Naive thymus-derived CD4-positive, alpha-beta T cell (primary cell): Measurements from ENCODE around the gene CENPP. TPM values are rescaled to one million over a fixed set of nuclear protein-coding genes. Genes with fewer than 3 reads are reported as not detected.

ENCODE experiments used
- ATAC-seq: fragments of 150-1000 bp; cut with Tn5 transposase; 2 replicates; pipeline ENCODE4 v1.10.0; 2021; ENCODE audit warnings: mild to moderate bottlenecking, moderate library complexity
- CTCF ChIA-PET: fragments of 350-600 bp; sonication (Branson Sonifier 250); formaldehyde crosslinking; loops from one replicate; lab custom pipeline; 2021; ENCODE audit warnings: antibody characterized with exemption; lab: Charles Lee
- POLR2A ChIA-PET: fragments of 350-600 bp; sonication (Branson Sonifier 250); formaldehyde crosslinking; loops from one replicate; lab custom pipeline; 2021; ENCODE audit warnings: antibody characterized with exemption, inconsistent platforms; lab: Charles Lee
- DNase-seq, 9 donors: peaks; one replicate each; pipeline versions ENCODE4 v3.0.0 to v3.0.0-alpha.2; 2020 to 2022; ENCODE audit warnings: mixed read lengths in 1 of 9
- H3K27ac ChIP-seq: one replicate; pipeline ENCODE4 v1.7.0; 2013; ENCODE audit warnings: mild to moderate bottlenecking, low read depth, low read length, moderate library complexity
- H3K27me3 ChIP-seq, 2 donors: one replicate each; pipeline ENCODE4 v1.7.0; 2013; ENCODE audit warnings: low read length in 2 of 2, mild to moderate bottlenecking in 2 of 2, moderate library complexity in 2 of 2; ENCODE audit not compliant: control insufficient read depth in 2 of 2, insufficient read depth in 2 of 2
- H3K36me3 ChIP-seq, 3 experiments: 1 replicate in 2 of 3; 2 replicates in 1 of 3; pipeline ENCODE4 v1.7.0; 2013; ENCODE audit warnings: low read length in 3 of 3, mild to moderate bottlenecking in 3 of 3, moderate library complexity in 1 of 3; ENCODE audit not compliant: insufficient read depth in 3 of 3, control insufficient read depth in 2 of 3
- H3K4me1 ChIP-seq, 2 donors: one replicate each; pipeline ENCODE4 v1.7.0; 2013; ENCODE audit warnings: low read length in 2 of 2, mild to moderate bottlenecking in 2 of 2, moderate library complexity in 1 of 2; ENCODE audit not compliant: control insufficient read depth in 2 of 2, insufficient read depth in 2 of 2
- H3K4me3 ChIP-seq: 2 replicates; pipeline ENCODE4 v1.7.0; 2013; ENCODE audit warnings: mild to moderate bottlenecking, low read length
- H3K9me3 ChIP-seq, 3 experiments: 1 replicate in 2 of 3; 2 replicates in 1 of 3; pipeline ENCODE4 v1.7.0; 2013; ENCODE audit warnings: low read length in 3 of 3; ENCODE audit not compliant: control insufficient read depth in 2 of 3
- H3K27ac Mint-ChIP-seq, 9 donors: one replicate each; pipeline ENCODE4 v1.8.0; 2020 to 2022; ENCODE audit warnings: mixed read lengths in 9 of 9, mild to moderate bottlenecking in 8 of 9, moderate library complexity in 5 of 9, inconsistent platforms in 2 of 9
- H3K27me3 Mint-ChIP-seq, 5 donors: one replicate each; pipeline ENCODE4 v1.8.0; 2021 to 2022; ENCODE audit warnings: mixed read lengths in 5 of 5, mild to moderate bottlenecking in 1 of 5
- H3K36me3 Mint-ChIP-seq, 5 donors: one replicate each; pipeline ENCODE4 v1.8.0; 2020 to 2022; ENCODE audit warnings: mixed read lengths in 5 of 5, mild to moderate bottlenecking in 3 of 5, inconsistent platforms in 1 of 5
- H3K4me1 Mint-ChIP-seq, 7 donors: one replicate each; pipeline ENCODE4 v1.8.0; 2020 to 2022; ENCODE audit warnings: mixed read lengths in 7 of 7, mild to moderate bottlenecking in 3 of 7, inconsistent platforms in 1 of 7
- H3K4me3 Mint-ChIP-seq, 10 donors: one replicate each; pipeline ENCODE4 v1.8.0; 2020 to 2022; ENCODE audit warnings: mild to moderate bottlenecking in 10 of 10, mixed read lengths in 10 of 10, moderate library complexity in 6 of 10, inconsistent platforms in 2 of 10
- H3K9me3 Mint-ChIP-seq, 11 donors: one replicate each; pipeline ENCODE4 v1.8.0; 2020 to 2022; ENCODE audit warnings: mixed read lengths in 11 of 11, mild to moderate bottlenecking in 4 of 11, inconsistent platforms in 1 of 11, moderate library complexity in 1 of 11
- intact Hi-C, 2 donors: fragments of 100-400 bp; cut with micrococcal nuclease; formaldehyde crosslinking; loops; one replicate each; pipeline ENCODE4 v1.15.1; 2023
- polyA plus RNA-seq, 2 donors: library from polyadenylated mRNA; unstranded; fragments of 300-500 nt; fragmentation: Illumina TruSeq; gene quantifications; one replicate each; pipeline ENCODE4 v1.2.3, GENCODE V29; 2021
- total RNA-seq, 6 experiments: library from RNA in 5 of 6; stranded (reverse) in 5 of 6; gene quantifications; 1 replicate in 5 of 6; 2 replicates in 1 of 6; pipeline ENCODE4 v1.2.3 and lab custom pipeline; 2021 to 2026

Gene CENPP
- total and polyA plus RNA-seq, 7 experiments from 2014 or later: 1.2 to 24.3 (median 3.8) TPM

GRCh38 chr9:92483627-92484545, 158.1 kb downstream of the CENPP start:
- H3K27ac ChIP-seq: no peak overlapping the region
- no peaks in the 10 kb centered on the region for H3K27me3 Mint-ChIP-seq
- H3K27ac Mint-ChIP-seq: no peak overlapping the region
- H3K4me1 ChIP-seq: no peaks in the 10 kb centered on the region
- peaks cover 0 to 3% (median 0%) of the 10 kb centered on the region in 11 donors for H3K9me3 Mint-ChIP-seq
- no peak for DNase-seq
- intact Hi-C loops: no loop called here
- no peak overlapping the region for H3K4me3 Mint-ChIP-seq
- POLR2A ChIA-PET: no interaction called here
- peaks cover 0 to 5% (median 0%) of the 10 kb centered on the region in 7 donors for H3K4me1 Mint-ChIP-seq
- H3K36me3 Mint-ChIP-seq: peaks cover 0 to 2% (median 0%) of the 10 kb centered on the region in 5 donors
- no peak for ATAC-seq
- H3K4me3 ChIP-seq: no peak overlapping the region
- no peaks in the 10 kb centered on the region for H3K36me3 ChIP-seq
- no peaks in the 10 kb centered on the region for H3K9me3 ChIP-seq
- CTCF ChIA-PET: no interaction called here
- H3K27me3 ChIP-seq: no peaks in the 10 kb centered on the region

- Histone ChIP-seq H3K27ac (no peak overlapping the region), H3K9me3 (no peaks in the 10 kb centered on the region), H3K36me3 (no peaks in the 10 kb centered on the region), H3K4me1 (no peaks in the 10 kb centered on the region), H3K4me3 (no peak overlapping the region), H3K27me3 (no peaks in the 10 kb centered on the region)
- Mint-ChIP-seq H3K4me3 (no peak overlapping the region), H3K27me3 (no peaks in the 10 kb centered on the region), H3K36me3 (peaks cover 0 to 2% (median 0%) of the 10 kb centered on the region in 5 donors), H3K9me3 (peaks cover 0 to 3% (median 0%) of the 10 kb centered on the region in 11 donors), H3K27ac (no peak overlapping the region), H3K4me1 (peaks cover 0 to 5% (median 0%) of the 10 kb centered on the region in 7 donors)
- intact Hi-C loops: no loop called here
- ATAC-seq (no peak), DNase-seq (no peak)
- POLR2A ChIA-PET: no interaction called here
- CTCF ChIA-PET: no interaction called here
These were observed 158.8 kb downstream of the CENPP start for GRCh38 chr9:92484563-92484962.

GRCh38 chr9:92486371-92486770, 160.6 kb downstream of the CENPP start:
- Histone ChIP-seq H3K36me3 (no peaks in the 10 kb centered on the region), H3K27me3 (no peaks in the 10 kb centered on the region), H3K4me3 (no peak overlapping the region), H3K9me3 (no peaks in the 10 kb centered on the region), H3K4me1 (no peaks in the 10 kb centered on the region), H3K27ac (no peak overlapping the region)
- Mint-ChIP-seq H3K4me3 (no peak overlapping the region), H3K9me3 (peaks cover 0 to 3% (median 0%) of the 10 kb centered on the region in 11 donors), H3K27ac (no peak overlapping the region), H3K36me3 (peaks cover 0 to 2% (median 0%) of the 10 kb centered on the region in 5 donors), H3K27me3 (no peaks in the 10 kb centered on the region), H3K4me1 (peaks cover 0 to 3% (median 0%) of the 10 kb centered on the region in 7 donors)
- DNase-seq (no peak), ATAC-seq (no peak)
- CTCF ChIA-PET: no interaction called here
- intact Hi-C loops: no loop called here
- POLR2A ChIA-PET: no interaction called here

GRCh38 chr9:92488681-92489550, 163.2 kb downstream of the CENPP start:
- H3K4me3 Mint-ChIP-seq: no peak overlapping the region

GRCh38 chr9:92492781-92493401, 167.1 kb downstream of the CENPP start:
- H3K36me3 ChIP-seq: no peaks in the 10 kb centered on the region
- peaks cover 0 to 1% (median 0%) of the 10 kb centered on the region in 5 donors for H3K36me3 Mint-ChIP-seq
- DNase-seq (no peak), ATAC-seq (no peak)
- H3K27ac Mint-ChIP-seq: no peak overlapping the region
- no peak overlapping the region for H3K27ac ChIP-seq
- intact Hi-C loops: no loop called here
- no peaks in the 10 kb centered on the region for H3K9me3 Mint-ChIP-seq
- no peaks in the 10 kb centered on the region for H3K4me1 ChIP-seq
- ChIA-PET CTCF (no interaction called here), POLR2A (no interaction called here)
- H3K4me1 Mint-ChIP-seq: peaks cover 0 to 6% (median 0%) of the 10 kb centered on the region in 7 donors
- no peaks in the 10 kb centered on the region for H3K27me3 Mint-ChIP-seq
- H3K27me3 ChIP-seq: no peaks in the 10 kb centered on the region
- no peaks in the 10 kb centered on the region for H3K9me3 ChIP-seq
- H3K4me3 Mint-ChIP-seq: no peak overlapping the region
- H3K4me3 ChIP-seq: no peak overlapping the region

More at GRCh38 chr9:92488681-92489550, 163.2 kb downstream of the CENPP start:
- H3K36me3 Mint-ChIP-seq: peaks cover 0 to 2% (median 0%) of the 10 kb centered on the region in 5 donors
- no peaks in the 10 kb centered on the region for H3K9me3 ChIP-seq
- no peak for ATAC-seq
- intact Hi-C loops: no loop called here
- H3K36me3 ChIP-seq: no peaks in the 10 kb centered on the region
- ChIA-PET CTCF (no interaction called here), POLR2A (no interaction called here)
- H3K4me3 ChIP-seq: no peak overlapping the region
- peaks cover 0 to 3% (median 0%) of the 10 kb centered on the region in 11 donors for H3K9me3 Mint-ChIP-seq
- DNase-seq: no peak
- no peak overlapping the region for H3K27ac Mint-ChIP-seq
- H3K27me3 ChIP-seq: no peaks in the 10 kb centered on the region
- no peaks in the 10 kb centered on the region for H3K4me1 ChIP-seq
- peaks cover 0 to 4% (median 0%) of the 10 kb centered on the region in 7 donors for H3K4me1 Mint-ChIP-seq
- H3K27ac ChIP-seq: no peak overlapping the region
- H3K27me3 Mint-ChIP-seq: no peaks in the 10 kb centered on the region

- no peaks in the 10 kb centered on the region for H3K36me3 ChIP-seq
- Mint-ChIP-seq H3K4me1 (peaks cover 0 to 6% (median 0%) of the 10 kb centered on the region in 7 donors), H3K4me3 (no peak overlapping the region), H3K9me3 (no peaks in the 10 kb centered on the region), H3K27ac (no peak overlapping the region), H3K36me3 (peaks cover 0 to 1% (median 0%) of the 10 kb centered on the region in 5 donors), H3K27me3 (no peaks in the 10 kb centered on the region)
- intact Hi-C loops: no loop called here
- ATAC-seq: no peak
- no peak overlapping the region for H3K27ac ChIP-seq
- H3K4me1 ChIP-seq: no peaks in the 10 kb centered on the region
- no peak overlapping the region for H3K4me3 ChIP-seq
- H3K27me3 ChIP-seq: no peaks in the 10 kb centered on the region
- H3K9me3 ChIP-seq: no peaks in the 10 kb centered on the region
- CTCF ChIA-PET: no interaction called here
- no peak for DNase-seq
- POLR2A ChIA-PET: no interaction called here
These were observed 168.1 kb downstream of the CENPP start for GRCh38 chr9:92493749-92494387.
